Measurements from ENCODE around the gene SUB1.
"Not testable (repeated sequence)": the region's sequence is repeated elsewhere in the genome, so short reads cannot be mapped to it uniquely, and the experiment has no call there.

SUB1 gene

DNA sequence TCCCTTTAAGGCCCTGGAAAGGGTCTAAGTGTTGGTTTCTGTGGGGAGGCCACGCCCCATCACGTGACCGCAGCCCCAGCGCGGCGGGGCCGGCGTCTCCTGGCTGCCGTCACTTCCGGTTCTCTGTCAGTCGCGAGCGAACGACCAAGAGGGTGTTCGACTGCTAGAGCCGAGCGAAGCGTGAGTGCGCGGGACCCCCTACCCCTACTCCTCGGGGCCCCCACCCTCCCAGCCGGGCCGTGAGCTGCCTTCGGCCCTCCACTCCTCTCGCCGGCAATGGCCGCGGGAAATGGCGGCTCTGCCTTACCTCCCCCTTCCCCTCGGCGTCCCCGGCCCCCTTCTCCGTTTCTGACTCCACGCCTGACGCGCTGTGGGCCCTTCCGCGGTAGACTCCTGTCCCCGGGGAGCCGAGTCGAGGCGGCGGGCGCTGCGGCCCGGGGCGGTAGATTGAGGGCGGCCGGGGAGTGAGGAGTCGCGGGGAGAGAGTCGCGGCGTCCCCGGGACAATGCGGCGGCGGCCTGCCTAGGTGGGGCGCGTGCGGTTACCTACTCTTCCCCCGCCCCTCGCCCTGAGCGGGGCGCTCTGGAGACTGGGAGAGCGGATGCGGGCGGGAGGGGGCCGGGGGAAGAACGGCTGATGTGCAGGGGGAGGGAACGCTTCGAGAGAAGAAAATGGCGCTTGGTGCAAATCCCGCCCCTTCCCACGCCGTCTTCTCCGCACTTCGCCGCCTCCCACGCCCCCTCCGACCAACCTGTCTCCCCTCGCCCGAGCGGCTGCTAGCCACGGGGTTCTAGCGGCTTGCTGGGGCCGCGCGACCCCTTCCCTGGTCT, at the start of gene SUB1:
Gene SUB1 (plus strand): TSS at position 112 of the 830 bp plus-strand sequence. CDS start 2,956 bp downstream, outside the sequence.
- DNase-seq (ENCODE audit: low spot score), result peak; percentile 92

DNA sequence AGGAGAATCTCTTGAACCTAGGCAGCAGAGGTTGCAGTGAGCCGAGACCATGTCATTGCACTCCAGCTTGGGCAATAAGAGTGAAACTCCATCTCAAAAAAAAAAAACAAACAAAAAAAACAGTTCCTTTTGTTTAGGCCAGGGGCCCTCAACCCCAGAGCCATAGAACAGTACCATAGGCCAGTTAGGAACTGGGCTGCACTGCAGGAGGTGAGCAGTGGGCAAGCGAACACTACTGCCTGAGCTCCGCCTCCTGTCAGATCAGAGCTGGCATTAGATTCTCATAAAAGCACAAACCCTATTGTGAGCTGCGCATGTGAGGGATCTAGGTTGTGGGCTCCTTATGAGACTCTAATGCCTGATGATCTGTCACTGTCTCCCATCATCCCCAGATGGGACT, 49.1 kb upstream of the SUB1 start:
- DNase-seq (ENCODE audit: low spot score), result no peak

DNA sequence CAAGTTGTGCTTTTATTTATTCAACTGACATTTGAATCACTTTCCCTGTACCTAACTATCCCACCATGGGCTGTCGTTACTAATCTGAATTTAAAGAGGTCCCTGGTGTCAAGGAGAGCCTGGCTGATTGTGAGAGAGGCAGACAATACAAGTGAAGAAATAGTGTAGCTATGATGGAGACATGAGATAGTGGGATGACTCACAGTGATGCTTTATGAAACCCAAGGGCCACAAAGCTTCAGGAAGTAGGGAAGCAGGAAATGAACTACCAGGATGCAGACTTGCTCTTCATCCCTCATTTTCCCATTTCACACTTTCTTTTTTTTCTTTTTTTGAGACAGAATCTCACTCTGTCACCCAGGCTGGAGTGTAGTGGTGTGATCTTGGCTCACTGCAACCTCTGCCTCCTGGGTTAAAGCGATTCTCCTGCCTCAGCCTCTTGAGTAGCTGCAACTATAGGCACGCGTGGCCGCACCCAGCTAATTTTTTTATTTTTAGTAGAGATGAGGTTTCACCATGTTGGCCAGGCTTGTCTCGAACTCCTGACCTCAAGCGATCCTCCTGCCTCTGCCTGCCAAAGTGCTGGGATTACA, 47.8 kb upstream of the SUB1 start:
- DNase-seq (ENCODE audit: low spot score), result not testable (repeated sequence)

DNA sequence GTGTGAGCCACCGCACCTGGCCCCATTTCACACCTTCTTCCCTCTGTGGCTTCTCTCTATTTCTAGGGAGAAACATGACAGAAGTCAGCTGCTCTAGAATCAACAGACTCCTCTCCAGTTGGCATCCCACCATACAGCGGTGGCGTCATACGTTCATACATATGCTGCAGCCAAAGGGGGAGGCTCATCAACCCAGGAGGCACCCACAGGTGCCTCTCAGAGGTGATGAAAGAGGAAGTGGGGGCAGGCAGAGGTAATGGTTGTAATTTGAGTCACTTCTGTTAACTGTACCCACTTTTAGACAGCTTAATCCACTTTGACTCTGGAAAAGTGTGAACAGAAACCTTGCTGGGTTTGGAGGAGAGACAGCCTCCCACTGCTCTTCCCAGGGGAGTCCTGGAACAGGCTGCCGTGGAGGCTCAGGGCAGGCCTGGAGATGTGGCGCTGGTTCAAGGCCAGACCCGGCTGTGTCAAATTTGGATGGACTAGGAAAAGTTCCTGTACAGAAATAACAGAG, 47.3 kb upstream of the SUB1 start:
- peak; percentile 73 for DNase-seq (ENCODE audit: low spot score)

DNA sequence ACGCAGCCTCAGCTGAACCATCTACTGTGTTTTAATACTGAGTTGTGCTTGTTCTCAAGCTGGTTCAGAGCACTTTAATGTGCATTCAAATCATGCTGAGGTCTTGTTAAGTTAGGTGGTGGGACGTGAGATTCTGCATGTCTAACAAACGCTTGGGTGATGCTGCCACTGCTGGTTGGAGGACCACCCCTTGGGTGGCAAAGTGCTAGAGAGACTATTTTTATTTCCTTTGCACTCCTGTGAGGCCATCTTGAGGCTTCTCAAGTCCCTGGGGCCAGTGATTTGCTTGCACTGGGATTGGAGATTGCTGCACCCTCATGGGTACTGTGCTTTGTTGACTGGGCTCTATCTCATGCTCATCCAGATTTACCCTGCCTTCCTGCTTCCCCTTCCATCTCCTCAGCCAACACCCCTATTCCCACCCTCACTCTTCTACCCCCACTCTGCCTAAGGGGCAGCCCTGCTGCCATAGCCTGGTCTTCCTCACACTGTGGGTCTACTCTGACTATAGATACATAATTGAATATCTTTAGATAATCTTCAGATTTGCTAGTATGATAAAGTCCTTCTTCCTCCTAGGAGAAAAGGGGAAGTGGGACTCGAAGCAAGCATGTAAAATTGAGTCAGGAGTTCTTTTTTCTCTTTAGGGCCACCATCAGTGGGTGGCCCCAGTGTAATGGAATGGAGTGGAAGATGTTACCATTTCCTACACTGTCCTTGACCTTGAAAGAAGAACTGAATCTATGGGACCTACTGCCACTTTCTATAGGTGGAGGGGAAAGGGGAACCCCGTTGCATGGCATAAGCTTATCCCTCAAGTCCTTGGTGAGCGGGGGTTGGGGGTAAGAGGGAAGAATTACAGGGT, 45.1 kb upstream of the SUB1 start:
- DNase-seq (ENCODE audit: low spot score), result peak; percentile 34

DNA sequence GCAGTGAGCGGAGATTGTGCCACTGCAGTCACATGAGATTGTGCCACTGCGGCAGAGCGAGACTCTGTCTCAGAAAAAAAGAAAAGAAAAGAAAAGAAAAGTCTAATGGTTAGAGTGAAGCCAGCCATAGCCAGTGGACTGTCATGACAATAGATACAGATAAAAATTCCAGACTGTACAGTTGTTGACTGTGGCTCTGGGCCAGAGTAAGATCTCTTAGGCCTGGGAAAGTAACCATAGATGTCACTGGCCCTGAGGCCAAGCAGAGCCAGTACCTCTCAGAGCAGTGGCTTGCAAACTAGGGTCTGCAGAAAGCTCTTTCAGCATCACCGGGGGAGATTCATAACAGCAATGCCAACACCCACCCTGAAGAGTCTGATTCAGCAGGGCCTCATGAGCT, 44.1 kb upstream of the SUB1 start:
- DNase-seq (ENCODE audit: low spot score), result no peak

DNA sequence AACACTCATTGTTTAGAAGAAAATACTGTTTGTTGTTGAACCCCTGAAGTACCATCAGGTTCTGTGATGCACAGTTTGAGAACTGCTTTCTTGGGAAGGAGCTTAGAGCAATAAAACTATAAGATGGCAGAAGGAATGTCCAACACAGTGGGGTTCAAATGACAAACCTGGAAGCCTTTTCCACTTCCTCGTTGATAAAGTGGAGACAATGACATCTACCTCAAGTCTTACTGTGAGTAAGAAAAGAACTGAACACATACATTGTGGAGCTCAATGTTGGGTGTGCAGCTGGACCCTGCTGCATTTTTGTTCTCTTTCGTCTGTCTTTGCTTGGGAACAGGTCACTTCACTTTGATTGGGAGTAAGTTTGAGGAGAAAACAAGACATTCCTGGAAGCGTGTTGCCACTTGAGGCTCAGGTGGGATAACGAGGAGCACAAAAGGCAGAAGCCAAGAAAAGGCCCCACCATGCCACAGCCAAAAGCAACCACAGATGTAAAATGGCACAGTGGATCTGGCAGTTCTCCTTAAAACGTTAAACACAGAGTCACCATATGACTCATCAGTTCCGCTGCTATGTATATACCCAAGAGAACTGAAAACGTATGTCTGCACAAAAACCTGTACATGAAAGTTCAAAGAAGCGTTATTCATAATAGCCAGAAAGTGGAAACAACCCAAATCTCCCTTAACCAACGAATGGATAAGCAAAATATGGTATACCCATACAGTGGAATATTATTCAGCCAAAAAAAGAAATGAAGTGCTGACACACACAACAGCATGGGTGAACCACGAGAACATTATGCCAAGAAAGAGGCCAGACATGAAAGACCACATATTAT, 42.9 kb upstream of the SUB1 start:
- DNase-seq (ENCODE audit: low spot score), result no peak

DNA sequence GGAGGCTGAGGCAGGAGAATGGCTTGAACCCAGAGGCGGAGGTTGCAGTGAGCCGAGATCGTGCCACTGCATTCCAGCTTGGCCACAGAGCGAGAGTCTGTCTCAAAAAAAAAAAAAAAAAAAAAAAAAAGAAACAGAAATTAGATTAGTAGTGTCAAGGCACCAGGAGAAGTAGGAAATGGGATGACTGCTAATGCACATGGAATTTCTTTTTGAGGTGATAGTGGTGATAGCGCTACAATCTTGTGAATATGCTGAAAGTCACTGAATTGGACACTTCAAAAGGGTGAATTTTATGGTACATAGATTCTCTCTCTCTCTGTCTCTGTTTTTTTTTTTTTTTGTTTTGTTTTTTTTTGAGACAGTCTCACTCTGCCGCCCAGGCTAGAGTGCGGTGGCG, 42.1 kb upstream of the SUB1 start:
- no peak for DNase-seq (ENCODE audit: low spot score)

DNA sequence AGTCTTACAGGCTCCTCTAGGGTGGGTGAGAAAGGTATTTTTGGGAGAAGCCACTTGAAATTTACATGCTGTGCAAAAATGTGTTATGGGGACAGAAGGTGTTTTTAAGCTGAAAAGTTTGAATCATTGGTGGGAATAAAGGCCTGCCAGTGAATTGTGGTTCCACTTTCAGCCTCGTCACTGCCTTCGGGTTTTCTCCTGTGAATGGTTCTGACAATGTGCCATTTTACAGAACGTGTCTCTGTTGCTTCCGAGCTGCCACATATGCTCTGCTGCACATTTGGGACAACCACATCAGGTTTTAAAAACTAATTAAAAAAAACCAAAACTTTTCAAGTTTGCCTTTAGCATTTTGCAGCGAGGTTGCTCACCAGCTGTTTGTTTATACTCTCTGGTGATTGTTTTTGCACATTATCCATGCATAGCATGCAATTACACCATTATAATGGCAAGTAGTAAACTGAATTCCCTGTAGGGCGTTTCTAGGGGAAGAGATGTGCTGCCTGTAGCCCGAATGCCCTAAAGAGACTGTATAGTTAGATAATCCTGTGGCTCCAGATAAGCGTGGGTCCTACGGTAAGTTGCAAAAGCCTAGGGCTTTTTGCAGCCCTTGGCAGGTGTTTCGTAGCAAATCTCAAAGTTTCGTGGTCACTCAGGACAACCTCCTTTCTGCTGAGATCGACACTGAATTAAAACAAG, 40.1 kb upstream of the SUB1 start:
- DNase-seq (ENCODE audit: low spot score), result no peak

DNA sequence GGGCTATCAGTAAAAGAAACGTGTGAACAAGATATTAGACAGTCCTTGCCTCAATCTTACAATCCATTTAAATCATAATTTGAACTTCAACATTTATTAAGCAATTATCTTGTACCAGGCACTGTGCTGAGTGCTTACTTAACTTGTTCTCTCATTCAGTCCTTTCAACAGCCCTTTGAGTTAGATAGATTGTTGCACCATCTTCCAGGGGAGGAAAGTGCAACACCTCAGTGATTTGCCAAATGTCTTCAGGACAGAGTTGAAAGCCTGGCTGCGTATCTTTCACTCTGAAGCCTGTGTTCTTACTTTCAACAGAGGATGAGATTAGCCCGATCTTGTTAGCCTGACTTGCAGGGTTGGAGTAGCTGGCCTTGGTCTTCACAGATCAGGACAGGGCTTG, 34.2 kb upstream of the SUB1 start:
- DNase-seq (ENCODE audit: low spot score), result no peak

DNA sequence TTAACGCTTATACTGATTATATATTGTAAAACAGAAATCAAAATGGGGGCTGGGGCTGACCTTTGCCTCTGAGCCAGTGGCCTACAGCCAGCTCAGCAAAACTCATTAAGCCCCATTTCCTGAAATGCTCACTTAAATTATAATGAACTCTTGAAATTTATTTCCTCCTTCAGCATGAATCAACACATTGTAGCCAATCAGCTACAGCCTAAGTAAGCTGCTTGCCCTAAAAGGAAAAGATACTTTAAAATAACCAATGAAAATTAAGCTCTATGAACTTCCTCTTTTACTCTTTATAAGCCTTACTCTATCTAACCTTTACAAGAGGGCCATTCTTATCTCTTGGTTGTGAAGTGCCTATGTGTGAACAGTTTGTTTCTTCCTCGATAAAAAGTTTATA, 33.5 kb upstream of the SUB1 start:
- DNase-seq (ENCODE audit: low spot score), result no peak

DNA sequence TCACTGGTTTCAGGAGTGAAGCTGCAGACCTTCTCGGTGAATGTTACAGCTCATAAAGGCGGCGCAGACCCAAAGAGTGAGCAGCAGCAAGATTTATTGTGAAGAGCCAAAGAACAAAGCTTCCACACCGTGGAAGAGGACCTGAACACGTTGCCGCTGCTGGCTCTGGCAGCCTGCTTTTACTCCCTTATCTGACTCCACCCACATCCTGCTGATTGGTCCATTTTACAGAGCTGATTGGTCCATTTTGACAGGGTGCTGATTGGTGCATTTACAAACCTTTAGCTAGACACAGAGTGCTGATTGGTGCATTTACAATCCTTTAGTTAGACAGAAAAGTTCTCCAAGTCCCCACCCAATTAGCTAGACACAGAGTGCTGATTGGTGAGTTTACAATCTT, 32.9 kb upstream of the SUB1 start:
- not testable (repeated sequence) for DNase-seq (ENCODE audit: low spot score)

DNA sequence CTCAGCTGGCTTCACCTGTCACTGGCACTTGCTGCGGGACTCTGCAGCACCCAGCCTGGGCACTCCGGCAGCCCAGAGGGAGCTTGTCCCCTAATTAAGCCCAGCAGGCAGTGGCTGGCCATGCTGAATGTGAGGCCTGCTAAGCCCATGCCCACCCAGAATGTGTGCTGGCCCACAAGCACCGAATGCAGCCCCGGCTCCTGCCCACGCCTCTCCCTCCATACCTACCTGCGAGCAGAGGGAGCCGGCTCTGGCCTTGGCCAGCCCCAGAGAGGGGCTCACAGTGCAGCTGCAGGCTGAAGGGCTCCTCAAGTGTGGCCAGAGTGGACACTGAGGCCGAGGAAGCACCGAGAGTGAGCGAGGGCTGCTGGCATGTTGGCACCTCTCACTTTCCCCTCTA, 32.4 kb upstream of the SUB1 start:
- no peak for DNase-seq (ENCODE audit: low spot score)

DNA sequence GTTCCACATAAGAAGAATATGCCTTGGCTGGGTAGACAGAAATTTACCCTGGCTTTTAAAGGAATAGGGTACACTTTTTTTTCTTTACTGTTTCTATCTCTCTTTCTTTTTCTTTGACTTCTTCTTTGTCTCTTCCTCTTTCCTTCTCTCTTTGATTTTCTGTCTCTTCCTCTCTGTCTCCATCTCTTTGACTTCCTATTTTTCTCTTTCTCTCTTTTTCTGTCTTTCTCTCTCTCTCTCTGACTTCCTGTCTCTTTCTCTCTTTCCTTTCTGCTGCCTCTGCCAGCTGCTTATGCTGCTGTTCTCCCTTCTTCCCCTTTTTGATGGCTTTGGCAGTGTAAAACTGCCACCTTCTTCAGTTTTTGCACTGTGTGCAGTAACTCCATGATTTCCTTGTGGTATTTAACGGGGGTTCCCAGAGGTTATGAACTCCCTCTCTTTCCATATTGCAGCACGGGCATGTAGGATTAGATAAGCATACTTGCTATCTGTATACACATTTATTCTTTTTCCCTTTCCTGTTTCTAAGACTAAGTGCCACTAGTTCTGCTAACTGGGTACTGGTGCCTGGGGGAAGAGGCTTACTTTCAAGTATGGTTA, 31.1 kb upstream of the SUB1 start:
- not testable (repeated sequence) for DNase-seq (ENCODE audit: low spot score)

DNA sequence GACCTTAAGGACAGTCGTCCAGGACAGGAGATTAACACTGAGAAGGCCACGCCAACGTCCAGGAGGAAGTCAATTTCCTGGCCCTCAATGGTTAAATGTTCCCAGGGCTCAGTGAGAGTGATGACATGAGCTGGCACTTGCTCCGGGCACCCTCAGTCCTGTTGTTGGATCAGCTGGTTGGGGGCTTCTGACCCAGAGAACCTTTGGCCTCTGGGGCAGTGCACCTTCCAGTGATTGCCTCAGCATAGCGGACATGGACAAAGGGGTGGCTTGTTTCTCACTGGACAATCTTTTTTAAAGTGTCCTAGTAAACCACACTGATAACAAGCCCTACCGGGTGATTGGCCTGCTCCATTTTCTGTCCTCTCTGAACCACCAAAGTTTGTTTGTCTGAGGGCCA, 28.8 kb upstream of the SUB1 start:
- not testable (repeated sequence) for DNase-seq (ENCODE audit: low spot score)

DNA sequence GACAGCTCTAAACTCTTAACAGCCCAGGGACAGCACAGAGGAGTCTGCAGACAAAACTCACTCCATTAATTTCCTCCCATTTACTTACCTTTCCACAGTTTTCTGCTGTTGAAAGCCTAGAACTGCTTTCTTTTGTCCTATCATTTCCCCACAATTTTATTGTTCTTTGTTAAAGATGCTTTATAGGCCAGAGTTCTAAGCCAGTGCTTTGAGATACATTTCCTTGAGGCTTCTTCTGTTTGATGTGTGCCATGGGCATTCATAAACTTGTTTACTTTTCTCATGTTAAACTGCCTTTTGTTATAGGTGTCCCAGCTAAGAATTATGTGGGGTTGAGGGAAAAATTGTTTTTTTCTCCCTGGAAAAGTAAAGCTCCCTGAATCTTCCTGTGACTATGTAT, 25.9 kb upstream of the SUB1 start:
- DNase-seq (ENCODE audit: low spot score), result no peak

DNA sequence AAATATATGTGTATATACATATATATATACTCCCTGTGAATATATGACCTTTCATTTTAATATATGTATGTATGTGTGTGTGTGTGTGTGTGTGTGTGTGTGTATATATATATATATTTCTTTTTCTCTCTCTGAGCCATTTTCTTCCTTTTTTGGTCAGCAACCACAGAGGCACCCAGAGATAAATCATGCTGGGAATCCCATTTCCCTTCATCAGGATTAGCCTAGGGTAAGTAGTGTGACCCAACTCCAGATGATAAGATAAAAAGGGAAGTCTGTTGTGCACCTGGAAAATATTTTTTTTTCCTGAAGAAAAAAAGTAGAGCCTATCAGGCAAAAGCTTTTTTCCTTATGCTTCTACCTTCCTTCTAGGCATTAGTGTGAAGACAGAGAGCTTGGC, 25.4 kb upstream of the SUB1 start:
- no peak for DNase-seq (ENCODE audit: low spot score)

DNA sequence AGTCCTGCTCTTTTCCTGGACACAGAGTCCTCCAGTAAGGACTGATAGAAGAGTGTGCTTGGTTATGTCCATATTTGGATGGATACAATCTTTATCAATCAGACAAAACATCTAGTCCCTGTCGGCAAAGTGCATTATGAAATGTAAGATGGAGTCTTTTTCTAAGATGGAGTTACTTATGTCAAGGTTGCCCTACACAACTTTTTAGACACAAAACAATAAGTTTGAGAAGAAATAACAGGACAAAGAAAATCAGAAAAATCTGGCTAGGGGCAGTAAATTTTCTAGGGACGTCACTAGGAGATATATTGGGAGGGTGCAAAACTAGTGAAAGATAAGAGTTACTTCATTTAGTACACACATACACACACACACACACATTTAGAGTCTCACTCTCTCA, 23.3 kb upstream of the SUB1 start:
- DNase-seq (ENCODE audit: low spot score), result no peak

DNA sequence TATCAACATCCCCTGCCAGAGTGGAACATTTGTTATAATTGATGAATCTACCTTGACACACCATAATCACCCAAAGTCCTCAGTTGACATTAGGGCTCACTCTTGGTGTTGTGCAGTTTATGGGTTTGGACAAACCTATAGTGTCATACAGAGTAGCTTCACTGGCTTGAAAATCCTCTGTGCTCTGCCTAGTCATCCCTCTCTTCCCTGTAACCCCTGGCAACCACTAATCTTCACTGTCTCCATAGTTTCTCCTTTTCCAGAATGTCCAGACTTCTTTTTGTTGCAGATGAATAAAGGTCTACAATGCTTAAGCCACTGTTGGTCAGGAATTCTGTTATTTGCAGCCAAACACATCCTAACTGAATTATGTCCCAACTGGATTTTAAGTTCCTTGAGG, 22.5 kb upstream of the SUB1 start:
- no peak for DNase-seq (ENCODE audit: low spot score)

DNA sequence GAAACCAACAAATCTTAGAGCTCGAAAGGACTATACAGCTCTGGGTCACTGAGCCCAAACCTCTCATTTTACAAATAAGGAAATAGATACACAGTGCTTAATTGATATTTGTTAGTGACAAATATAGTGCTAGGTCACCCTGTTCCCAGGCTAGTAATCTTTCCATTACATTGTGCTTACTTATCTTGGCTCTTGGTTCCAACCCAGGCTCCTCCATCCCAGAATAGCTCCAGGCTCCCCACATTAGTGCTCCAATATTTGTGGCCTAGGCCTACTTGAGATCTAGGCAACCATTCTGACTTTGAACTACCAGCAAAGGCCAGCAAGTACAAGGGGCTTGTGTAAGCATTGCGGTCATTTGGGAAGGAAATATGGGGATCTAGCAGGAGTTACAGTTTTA, 21.7 kb upstream of the SUB1 start:
- no peak for DNase-seq (ENCODE audit: low spot score)

DNA sequence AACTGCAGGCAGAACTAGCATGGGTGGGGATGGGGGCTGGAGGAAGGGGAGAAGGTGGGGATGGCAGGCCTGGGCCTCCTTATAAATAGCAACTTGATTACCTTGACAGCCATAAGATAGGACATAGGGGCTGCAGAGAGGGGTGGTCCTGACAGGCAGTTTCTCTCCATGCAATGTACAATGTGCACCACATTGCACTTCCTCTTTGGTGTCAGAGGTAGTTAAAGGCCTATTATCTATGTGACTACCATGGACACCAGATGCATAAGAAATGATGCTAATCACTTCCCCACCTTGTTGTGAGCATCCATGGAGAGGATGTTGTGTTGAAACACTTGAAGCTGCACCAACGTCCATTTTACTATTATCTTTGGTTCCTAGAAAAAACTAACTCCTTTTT, 20.2 kb upstream of the SUB1 start:
- DNase-seq (ENCODE audit: low spot score), result no peak
